NOMO-1 treated with dmso at 0.1 percent for 144 hours (cell line): Measurements from ENCODE around the gene TMIE.

Experiments
- DNase-seq: peaks from one replicate; lab custom pipeline; 2025; ENCODE audit not compliant: unreplicated experiment; lab: John Stamatoyannopoulos, UW

TMIE gene

GRCh38 chr3:46756642-46757041, 55.5 kb downstream of the TMIE start:
- no peak for DNase-seq

DNA sequence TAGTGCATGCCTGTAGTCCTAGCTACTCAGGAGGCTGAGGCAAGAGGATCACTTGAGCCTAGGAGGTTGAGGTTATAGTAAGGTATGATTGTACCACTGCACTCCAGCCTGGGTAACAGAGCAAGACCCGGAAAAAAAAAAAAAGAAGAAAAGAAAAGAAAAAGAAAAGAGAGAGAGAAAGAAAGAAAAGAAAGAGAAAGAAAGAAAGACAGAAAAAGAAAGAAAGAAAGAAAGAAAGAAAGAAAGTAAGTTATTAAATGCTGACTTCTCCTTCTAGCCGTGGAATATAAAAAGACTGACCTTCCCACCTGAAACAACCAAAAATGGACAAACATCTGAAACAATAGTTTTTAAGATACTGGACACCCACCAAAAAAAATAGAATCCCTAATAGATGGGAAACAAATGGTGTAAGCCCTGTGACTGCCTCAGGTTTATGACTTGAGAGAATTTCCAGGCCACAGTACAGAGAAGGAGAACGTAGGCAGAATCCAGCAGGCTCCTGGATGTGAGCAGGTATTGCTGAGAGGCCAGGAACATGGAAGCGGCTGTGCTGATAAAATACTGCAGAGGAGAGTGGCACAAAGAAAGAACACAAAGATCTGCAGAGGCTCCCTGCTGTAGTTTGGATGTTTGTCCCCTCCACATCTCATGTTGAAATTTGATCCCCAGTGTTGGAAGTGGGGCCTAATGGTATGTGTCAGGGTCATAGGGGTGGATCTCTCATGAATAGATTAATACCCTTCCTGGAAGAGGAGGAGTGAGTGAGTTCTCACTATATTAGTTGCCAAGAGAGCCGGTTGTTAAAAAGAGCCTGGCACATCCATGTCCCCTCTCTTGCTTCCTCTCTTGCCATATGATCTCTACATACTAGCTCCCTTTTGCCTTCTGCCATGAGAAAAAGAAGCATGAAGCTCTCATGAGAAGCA, 58.3 kb downstream of the TMIE start:
- DNase-seq, result no peak
